ENCODE results near the gene EFTUD2. TPM values are rescaled to one million over a fixed set of nuclear protein-coding genes. Genes with fewer than 3 reads are reported as not detected.
A peak's percentile ranks its signal among the peaks of the same experiment; 100 is the strongest.

Gene EFTUD2
- total and polyA plus RNA-seq, 2 of the 8 experiments (the other 6 are each of a cell fraction or from before 2014, with no cell fraction given) = 118 to 195 TPM

- WGBS, 2 experiments (ENCODE audit: extremely low coverage in 1 of 2, insufficient coverage in 1 of 2, insufficient read length in 1 of 2, insufficient replicate concordance in 2 of 2, low coverage in 1 of 2, low lambda C conversion rate in 2 of 2, missing lambda C conversion rate in 1 of 2) = 13% methylated on average over 49 of the region's 56 CpGs; no CpG with 5 or more reads in 1 of the 2 experiments
- Histone ChIP-seq H3K4me3 (ENCODE audit: extremely low read depth in 1 of 4, insufficient read depth in 2 of 4, low read depth in 3 of 4, low read length in 4 of 4) (peak overlapping the region; percentile 21 to 62 (median 34)), H3K56ac (replicated peaks; ENCODE audit: insufficient read length, low read depth, low read length) (peak overlapping the region; percentile 51), H2AK5ac (ENCODE audit: low read depth, low read length) (no peak overlapping the region), H2AFZ (ENCODE audit: low read length) (peak overlapping the region; percentile 63; the same call in 1 of the 2 replicates), H3K18ac (ENCODE audit: extremely low read depth, low read length) (peak overlapping the region; percentile 25), H3K23ac (ENCODE audit: insufficient read length) (no peak overlapping the region), H3K4me1 (replicated peaks in 1 of 4; ENCODE audit: control insufficient read depth in 3 of 4, insufficient read depth in 4 of 4, low read length in 3 of 4) (peaks cover 0 to 7% (median 5%) of the 10 kb centered on the region in 4 experiments; a peak in 6 of 7 replicates), H3K4ac (replicated peaks; ENCODE audit: insufficient read length, low read depth, low read length) (no peak overlapping the region), H3K4me2 (ENCODE audit: insufficient read depth in 1 of 2, low read depth in 2 of 2, low read length in 2 of 2) (peak overlapping the region; percentile 57 to 90), H4K91ac (replicated peaks; ENCODE audit: insufficient read length, low read length) (peak overlapping the region; percentile 86), H2BK12ac (ENCODE audit: low read depth, low read length) (peak overlapping the region; percentile 68; the same call in 1 of the 2 replicates), H2BK15ac (ENCODE audit: low read length) (peak overlapping the region; percentile 46; the same call in 1 of the 2 replicates), H2BK120ac (replicated peaks; ENCODE audit: low read depth, low read length) (no peak overlapping the region), H3K36me3 (ENCODE audit: control insufficient read depth in 2 of 4, insufficient read depth in 4 of 4, low read length in 3 of 4) (no peaks in the 10 kb centered on the region), H3K9ac (replicated peaks in 1 of 4; ENCODE audit: extremely low read depth in 1 of 4, low read depth in 3 of 4, low read length in 3 of 4) (no peak overlapping the region; a peak in 1 of 7 replicates), H3K14ac (ENCODE audit: insufficient read length) (no peak overlapping the region), H2BK5ac (ENCODE audit: low read depth, low read length) (peak overlapping the region; percentile 45; the same call in 1 of the 2 replicates), H3K23me2 (ENCODE audit: low read depth, low read length) (peaks cover 6% of the 10 kb centered on the region), H3K79me1 (ENCODE audit: low read depth, low read length) (no peaks in the 10 kb centered on the region), H3K79me2 (ENCODE audit: control insufficient read depth in 1 of 2, insufficient read depth in 2 of 2, low read length in 2 of 2) (no peaks in the 10 kb centered on the region), H3K27me3 (replicated peaks in 1 of 4; ENCODE audit: control insufficient read depth in 3 of 4, extremely low read depth in 1 of 4, insufficient read depth in 3 of 4, low read length in 3 of 4) (peaks cover 0 to 21% (median 15%) of the 10 kb centered on the region in 4 experiments; a peak in 6 of 7 replicates), H3K27ac (ENCODE audit: low read depth, low read length) (no peak overlapping the region), H2BK20ac (ENCODE audit: low read length) (no peak overlapping the region), H4K5ac (ENCODE audit: insufficient read length, low read depth, low read length) (no peak overlapping the region), H4K8ac (ENCODE audit: extremely low read depth, insufficient read depth, low read length) (peak overlapping the region; percentile 28; the same call in 1 of the 2 replicates), H3K9me3 (ENCODE audit: insufficient read depth in 2 of 2, low read depth in 1 of 2, low read length in 1 of 2) (no peaks in the 10 kb centered on the region), H4K20me1 (replicated peaks in 1 of 2; ENCODE audit: control insufficient read depth in 1 of 2, insufficient read depth in 2 of 2, low read length in 2 of 2) (no peaks in the 10 kb centered on the region)
- POLR2A ChIA-PET (ENCODE audit: partially characterized antibody) = interaction anchor here (0.6 to 4.0 kb wide), 11 partner anchors 9 to 237 kb away, joined by 3 to 23 read pairs (median 3); partner anchors contain the start of genes ACBD4, EFTUD2, HEXIM1 and NMT1
- DNase-seq (ENCODE audit: low read depth in 1 of 2, low spot score in 2 of 2) (peak; percentile 58 to 87), FAIRE-seq (peak; percentile 94)
- CTCF ChIA-PET (ENCODE audit: partially characterized antibody) = interaction anchor here (0.7 to 8.4 kb wide), 26 partner anchors 10 to 195 kb away, joined by 3 to 83 read pairs (median 3); partner anchors contain the start of gene EFTUD2
- TF ChIP-seq SIN3A (conservative IDR thresholded peaks at IDR 0.05 in 1 of 2, IDR thresholded peaks at IDR 0.05 in 1 of 2; ENCODE audit: low read depth in 1 of 2, low read length in 2 of 2) (peak in 1 of 2 experiments; percentile 82; a peak in 2 of 4 replicates), EGR1 (IDR thresholded peaks at IDR 0.05; ENCODE audit: borderline replicate concordance, low read depth, low read length) (no peak), POLR2AphosphoS5 (IDR thresholded peaks at IDR 0.05; ENCODE audit: low read depth, low read length) (no peak), GTF2F1 (IDR thresholded peaks at IDR 0.05; ENCODE audit: borderline replicate concordance, low read depth, low read length) (no peak), KDM1A (IDR thresholded peaks at IDR 0.05; ENCODE audit: borderline replicate concordance, low read length) (no peak), PHF8 (conservative IDR thresholded peaks at IDR 0.05; ENCODE audit: low read depth, low read length) (no peak), TAF1 (IDR thresholded peaks at IDR 0.05; ENCODE audit: low read depth, low read length) (peak; percentile 39; the same call in 1 of the 2 replicates)
These were observed 12.1 kb upstream of the EFTUD2 start for GRCh38 chr17:44911133-44912001.
